CD4-positive, alpha-beta T cell treated with Interferon gamma for 1 hour (primary cell): ENCODE measurements around the gene ATP8A2.
"Not testable (repeated sequence)": the region's sequence is repeated elsewhere in the genome, so short reads cannot be mapped to it uniquely, and the experiment has no call there.

Experiments used
- DNase-seq: peaks from one replicate; pipeline ENCODE4 v3.0.0-alpha.2; 2020

The ATP8A2 gene

DNA sequence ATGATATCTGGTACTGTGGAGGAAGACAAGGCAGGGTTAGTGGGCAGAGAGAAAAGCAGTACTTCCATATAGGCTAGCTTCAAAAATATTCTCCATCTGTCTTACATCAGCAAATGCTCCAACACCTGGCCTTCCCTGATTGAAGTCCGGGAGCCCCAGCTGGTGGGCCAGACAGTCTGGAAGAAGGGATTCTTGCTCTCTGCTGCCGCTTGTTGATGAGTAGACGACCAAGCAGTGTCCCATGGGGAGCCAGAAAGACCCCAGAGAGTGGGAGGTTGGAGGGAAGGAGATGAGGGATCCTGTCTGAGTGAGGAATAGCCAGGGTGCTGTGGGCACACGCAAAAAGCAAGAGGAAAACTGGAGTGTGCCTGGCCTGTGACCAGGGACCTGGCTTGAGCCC is 95.1 kb downstream of the ATP8A2 start:
- no peak for DNase-seq

- DNase-seq: no peak
Measured at GRCh38 chr13:25468325-25469168, 96.8 kb downstream of the ATP8A2 start.

DNA sequence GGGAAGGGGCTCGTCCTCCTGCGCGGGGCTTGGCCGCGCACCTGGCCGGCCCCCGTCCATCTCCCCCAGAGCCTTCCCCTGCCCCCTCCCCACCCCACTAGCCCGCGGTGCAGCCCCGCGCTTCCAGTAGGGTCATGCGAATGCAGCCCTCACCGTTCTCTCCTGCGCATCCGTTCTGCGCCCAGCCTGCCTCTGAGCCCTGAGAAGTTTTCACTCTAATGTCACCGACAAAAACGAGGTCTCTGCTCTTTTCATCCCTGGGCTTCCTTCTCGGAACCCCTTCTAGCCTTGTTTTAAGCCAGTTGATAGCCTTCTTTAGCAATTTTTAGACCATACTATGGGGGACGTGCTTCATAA is 97.4 kb downstream of the ATP8A2 start:
- no peak for DNase-seq

GRCh38 chr13:25473864-25474263 is 102.1 kb downstream of the ATP8A2 start:
- DNase-seq: no peak

- DNase-seq: no peak
Measured at GRCh38 chr13:25478186-25478585, 106.4 kb downstream of the ATP8A2 start.

GRCh38 chr13:25489238-25489637 is 117.5 kb downstream of the ATP8A2 start:
- DNase-seq: no peak

DNA sequence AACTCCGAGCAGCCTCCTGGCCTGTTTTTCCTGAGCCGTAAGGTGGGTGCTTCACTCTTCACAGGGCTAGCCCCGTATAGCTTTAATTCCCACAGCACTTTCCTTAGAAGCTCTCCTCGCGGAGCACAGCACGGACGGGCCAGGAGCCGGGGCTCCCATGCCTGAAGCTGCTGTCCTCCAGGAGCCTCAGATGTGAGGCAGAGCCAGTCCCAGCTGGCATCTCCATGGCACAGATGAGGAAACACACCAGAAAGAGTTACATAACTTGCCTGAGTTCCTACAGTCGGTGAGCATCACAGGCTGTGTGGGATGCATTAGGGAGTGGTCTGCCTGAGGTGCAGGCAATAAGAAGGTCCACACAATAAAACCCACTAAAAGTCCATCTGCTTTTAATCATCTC is 118.5 kb downstream of the ATP8A2 start:
- DNase-seq: no peak

DNA sequence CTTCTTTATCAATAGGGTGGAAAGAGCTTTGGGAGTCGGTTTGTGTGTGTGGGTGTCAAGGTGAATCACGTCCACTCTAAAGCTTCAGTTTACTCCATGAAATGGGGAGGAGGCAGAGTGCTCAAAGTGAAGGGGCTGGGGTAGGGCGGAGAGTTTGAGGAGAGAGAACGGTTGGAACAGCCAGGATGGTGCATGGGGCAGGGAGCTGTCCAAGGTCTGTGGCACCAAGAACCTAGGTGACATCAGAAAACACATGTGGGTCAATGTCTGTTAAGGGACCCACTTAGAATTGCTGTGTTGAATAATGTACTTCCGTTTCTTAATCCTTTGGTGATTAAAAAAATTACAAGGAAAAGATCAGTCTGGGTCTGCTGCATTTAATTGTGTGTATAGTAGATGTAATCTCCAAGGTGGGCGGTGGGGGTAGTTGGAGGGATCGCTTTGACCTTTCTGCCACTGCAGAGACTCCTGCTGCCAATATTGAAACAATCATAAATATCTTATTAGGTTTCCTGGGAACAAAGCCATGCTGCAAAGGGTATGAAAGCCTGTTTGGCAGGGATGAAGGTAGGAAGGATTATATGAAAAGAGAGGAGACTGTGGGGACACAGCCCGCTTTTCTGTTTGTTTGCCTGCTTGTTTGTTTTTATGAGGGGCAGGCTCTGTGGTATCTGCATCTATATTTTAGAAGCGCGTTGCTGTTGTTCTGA is 122.3 kb downstream of the ATP8A2 start:
- no peak for DNase-seq

DNA sequence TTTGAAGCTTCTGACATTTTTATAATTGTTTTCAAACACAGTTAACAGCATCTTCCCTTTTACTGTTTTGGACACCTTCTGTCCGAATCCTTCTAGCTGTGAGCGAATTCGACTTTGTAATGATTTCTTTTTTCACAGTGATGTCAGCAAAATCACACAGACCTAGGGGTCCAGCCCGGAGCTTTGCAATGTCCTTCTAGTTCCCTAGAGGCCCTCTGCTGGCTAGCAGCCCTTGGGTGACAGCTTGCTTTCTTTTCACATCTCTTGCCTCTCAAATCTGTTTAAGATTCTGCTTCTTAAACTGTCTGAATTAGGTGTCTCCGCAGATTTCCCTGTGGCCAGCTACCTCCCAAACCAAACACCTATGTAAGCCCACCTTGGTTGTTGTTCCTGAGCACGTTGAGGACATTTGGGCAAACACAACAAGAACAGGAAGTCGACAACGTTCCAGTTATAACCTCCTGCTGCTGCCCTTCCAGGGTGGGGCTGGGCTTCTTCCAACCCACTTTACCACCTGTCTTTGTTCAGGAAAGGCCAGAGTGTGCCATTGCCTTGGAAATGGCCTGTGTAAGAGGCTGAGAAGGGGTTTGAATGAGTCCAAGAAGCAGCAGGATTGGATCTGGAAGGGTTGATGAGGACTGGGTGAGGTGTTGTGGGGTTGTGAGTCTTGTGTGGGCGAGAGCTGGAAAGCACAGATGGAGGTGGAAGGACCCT is 123.1 kb downstream of the ATP8A2 start:
- DNase-seq: no peak

GRCh38 chr13:25501231-25501630 is 129.5 kb downstream of the ATP8A2 start:
- DNase-seq: no peak

DNA sequence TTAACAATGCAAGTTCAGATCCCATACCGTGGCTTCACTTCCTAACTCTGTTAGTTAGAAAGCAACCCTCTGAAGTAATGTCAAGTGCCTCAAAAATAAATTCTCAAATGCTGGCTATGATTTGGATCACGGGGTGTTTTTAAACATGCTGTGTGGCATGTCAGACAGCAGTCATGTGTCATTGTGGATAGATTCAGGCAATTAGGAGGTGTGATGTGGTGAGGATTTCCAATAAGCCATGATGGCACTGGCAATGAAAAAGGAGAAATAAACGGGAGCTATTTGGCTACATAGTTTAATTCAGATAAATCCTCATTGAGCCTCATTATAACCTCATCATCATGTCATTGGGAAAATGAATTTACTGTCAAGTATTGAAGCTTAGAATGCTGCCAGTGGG is 130.3 kb downstream of the ATP8A2 start:
- no peak for DNase-seq

DNA sequence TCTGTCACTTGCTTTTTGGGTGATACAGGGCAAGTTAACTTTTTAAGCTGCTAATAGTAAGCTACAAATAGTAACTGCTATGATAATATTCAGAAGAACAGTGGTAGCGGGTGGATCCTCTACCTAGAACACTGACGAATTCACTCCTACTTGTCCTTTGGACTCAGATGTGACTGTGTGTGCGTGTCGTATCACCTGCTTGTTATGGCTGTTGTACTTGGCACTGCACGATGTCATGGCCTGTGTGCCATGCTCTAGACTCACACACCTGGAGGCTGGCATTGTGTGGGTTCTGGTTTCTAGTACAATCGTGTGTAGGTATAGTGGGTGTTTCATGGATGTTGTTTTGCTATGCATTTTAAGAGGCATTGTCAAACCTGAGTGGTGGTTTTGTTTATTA is 130.8 kb downstream of the ATP8A2 start:
- no peak for DNase-seq

DNA sequence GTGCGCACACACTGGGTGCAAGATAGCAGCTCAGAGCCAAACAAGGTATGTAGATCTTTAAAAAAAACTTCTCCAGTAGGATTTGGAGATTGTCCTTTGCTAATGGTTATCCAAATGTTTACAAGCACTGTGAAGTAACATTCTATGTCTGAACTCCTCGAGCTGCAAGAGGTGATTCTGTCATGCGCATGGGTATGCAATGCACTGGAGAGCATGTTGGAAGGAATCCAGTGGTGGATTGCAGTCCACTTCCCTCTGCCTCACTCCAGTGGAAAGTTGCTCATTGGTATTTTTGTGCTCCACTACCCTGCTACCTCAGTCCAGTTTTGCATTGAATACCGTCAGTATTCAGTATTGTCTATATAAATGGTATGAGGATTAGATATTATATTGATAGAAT is 132.1 kb downstream of the ATP8A2 start:
- DNase-seq: no peak

DNA sequence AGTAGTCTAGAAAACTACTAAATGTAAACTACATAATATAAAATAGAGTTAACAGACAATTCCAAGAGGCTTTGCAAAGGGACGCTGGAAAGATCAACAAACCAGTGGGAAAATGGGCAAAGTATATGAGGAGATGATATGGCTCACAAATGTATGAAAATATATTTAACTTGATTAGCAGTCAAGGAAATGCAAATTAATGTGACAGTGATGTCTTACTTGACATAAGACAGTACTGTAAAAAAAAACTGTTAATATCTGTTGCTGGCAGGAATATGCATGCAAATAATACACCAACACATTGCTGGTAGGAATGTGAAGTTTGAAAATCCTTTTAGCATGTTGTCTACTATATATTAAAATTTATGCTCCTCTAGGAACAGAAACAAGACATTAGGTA is 136.1 kb downstream of the ATP8A2 start:
- DNase-seq: no peak

DNA sequence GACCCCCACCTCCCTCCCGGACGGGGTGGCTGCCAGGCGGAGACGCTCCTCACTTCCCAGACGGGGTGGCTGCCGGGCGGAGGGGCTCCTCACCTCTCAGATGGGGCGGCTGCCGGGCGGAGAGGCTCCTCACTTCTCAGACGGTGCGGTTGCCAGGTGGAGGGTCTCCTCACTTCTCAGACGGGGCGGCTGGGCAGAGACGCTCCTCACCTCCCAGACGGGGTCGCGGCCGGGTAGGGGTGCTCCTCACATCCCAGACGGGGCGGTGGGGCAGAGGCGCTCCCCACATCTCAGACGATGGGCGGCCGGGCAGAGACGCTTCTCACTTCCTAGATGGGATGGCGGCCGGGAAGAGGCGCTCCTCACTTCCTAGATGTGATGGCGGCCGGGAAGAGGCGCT is 141.3 kb downstream of the ATP8A2 start:
- DNase-seq: not testable (repeated sequence)

DNA sequence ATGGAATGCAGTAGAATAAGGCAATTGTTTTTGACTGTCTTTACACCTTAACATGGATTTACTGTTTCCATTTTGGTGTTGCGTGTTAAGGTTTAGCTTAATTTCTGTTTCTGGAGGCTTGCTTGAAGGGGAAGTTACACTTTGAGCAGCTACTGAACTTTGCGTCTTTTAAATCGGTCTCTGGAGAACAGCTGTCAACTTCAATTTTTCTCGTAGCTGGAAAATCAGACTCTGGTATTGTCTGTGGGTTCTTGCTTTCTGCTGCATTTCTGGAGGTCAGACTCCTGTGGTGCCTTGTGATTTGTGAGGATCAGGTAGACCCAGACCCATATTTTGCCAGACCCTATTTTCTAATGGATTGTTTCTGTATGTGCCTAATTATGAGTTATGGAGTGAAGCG is 146.7 kb downstream of the ATP8A2 start:
- DNase-seq: no peak

GRCh38 chr13:25525884-25526283 is 154.1 kb downstream of the ATP8A2 start:
- DNase-seq: no peak

DNA sequence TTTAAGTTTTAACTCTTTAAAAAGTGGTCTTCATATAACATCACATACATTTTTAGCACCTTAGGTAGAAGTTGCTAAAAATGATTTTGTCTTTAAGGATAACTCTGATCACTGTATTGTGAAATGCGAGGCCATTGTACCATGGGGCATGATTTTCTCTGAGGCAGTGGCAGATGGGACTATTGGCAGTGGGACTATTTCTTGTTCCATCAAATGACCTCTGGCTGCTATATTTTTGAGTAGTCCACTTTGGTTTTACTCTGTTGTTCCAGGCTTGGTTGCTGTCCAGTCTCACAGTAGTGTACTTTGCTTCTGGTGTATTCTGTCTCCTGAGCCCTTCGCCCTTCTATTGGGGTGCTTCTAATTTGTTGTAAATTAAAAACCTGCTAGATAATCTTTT is 156.5 kb downstream of the ATP8A2 start:
- no peak for DNase-seq

- no peak for DNase-seq
Measured at GRCh38 chr13:25529425-25529824, 157.7 kb downstream of the ATP8A2 start.

GRCh38 chr13:25538276-25538675 is 166.5 kb downstream of the ATP8A2 start:
- no peak for DNase-seq

GRCh38 chr13:25541434-25542123 is 169.8 kb downstream of the ATP8A2 start:
- no peak for DNase-seq

DNA sequence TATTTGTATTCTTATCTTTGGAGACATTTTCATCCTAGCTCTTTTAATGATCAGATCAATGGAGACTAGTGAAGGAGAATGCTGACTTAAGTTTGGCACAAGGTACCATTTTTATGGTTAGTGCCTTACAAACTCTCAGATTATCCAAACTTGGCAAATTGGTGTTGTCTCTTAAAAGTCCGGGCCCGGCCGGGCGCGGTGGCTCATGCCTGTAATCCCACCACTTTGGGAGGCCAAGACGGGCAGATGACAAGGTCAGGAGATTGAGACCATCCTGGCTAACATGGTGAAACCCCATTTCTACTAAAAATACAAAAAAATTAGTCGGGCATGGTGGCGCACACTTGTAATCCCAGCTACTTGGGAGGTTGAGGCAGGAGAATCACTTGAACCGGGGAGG is 177.2 kb downstream of the ATP8A2 start:
- not testable (repeated sequence) for DNase-seq

GRCh38 chr13:25561812-25562211 is 190.0 kb downstream of the ATP8A2 start:
- no peak for DNase-seq
